Stimulated activated CD8-positive, alpha-beta memory T cell treated with anti-CD3 and anti-CD28 coated beads, Interleukin-7, amount 100 ng/mL, for 48 hours (primary cell): Measurements from ENCODE around the gene INVS.
A peak's percentile ranks its signal among the peaks of the same experiment; 100 is the strongest.
"Not testable (repeated sequence)": the region's sequence is repeated elsewhere in the genome, so short reads cannot be mapped to it uniquely, and the experiment has no call there.

Experiments used
- DNase-seq, 2 donors: peaks; one replicate each; pipeline ENCODE4 v3.0.0-alpha.2; 2020; ENCODE audit warnings: low read depth in 1 of 2; ENCODE audit errors: extremely low read depth in 1 of 2

INVS gene

DNA sequence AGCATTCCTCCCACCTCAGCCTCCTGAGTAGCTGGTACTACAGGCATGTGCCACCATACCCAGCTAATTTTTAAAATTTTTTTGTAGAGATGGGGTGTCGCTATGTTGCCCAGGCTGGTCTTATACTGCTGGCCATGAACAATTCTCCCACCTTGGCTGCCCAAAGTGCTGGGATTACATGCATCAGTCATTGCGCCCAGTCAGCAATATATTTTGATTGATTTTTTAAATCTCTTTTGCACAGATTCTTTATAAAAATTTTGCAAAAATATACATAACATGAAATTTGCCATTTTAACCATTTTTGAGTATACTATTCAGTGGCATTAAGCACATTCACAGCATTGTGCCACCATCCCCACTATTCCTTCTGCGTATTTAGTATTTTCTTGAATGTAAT lies 94.0 kb downstream of the INVS start:
- no peak for DNase-seq

DNA sequence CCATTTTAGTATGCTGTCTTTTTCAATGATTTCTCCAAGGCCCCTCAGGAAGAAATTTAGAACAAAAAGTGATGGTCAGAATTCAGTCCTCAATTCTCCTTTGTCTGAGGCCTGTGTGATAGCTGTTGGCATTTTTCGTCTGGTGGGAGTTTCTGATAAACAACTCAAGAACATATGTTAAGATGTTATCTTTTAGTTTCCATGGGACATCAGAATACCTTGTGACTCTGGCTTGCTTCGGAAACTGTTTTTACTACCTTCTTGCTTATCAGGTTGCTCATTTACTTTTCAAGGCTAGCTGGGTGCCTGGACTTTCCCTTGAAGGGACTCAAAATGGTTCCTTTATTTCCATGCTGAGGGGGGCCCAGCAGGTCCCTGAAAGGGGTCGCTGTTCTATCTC lies 97.2 kb downstream of the INVS start:
- DNase-seq, result no peak

DNA sequence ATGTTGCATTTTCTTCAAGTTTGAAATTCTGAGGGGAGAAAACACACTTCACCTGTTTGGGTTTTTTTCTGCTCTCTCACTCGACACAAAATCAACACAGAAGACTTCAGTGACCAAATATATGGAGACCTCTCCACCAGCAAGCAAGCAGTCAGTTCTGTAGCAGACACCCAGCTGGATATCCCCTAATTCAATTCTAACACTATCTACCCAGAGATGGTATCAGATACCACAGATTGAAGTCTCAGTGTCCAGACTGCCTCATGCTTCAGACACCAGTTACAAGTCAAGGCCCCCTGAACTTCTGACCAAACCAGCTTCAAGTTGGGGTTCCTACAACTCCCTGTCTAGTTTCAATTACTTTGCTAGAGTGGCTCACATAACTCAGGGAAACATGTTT lies 97.8 kb downstream of the INVS start:
- no peak for DNase-seq

DNA sequence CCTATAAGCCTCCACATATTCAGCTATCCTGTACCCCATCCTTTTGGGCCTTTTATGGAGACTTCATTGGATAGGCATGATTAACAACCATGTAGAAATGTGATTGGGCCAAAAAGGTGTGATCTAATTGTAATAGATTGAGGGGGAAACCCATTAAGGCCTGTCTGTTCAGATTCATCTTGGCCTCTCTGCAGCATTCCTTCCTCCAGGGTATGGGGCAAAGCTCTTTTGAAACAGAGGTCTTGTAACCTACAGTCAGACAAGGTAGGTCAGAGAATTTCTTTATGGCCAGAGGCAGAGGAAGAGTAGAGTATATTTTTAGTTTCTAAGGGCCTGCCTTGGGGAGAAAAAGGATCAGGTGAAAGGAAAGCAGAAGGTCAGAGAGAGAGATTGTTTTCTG lies 98.5 kb downstream of the INVS start:
- no peak for DNase-seq

DNA sequence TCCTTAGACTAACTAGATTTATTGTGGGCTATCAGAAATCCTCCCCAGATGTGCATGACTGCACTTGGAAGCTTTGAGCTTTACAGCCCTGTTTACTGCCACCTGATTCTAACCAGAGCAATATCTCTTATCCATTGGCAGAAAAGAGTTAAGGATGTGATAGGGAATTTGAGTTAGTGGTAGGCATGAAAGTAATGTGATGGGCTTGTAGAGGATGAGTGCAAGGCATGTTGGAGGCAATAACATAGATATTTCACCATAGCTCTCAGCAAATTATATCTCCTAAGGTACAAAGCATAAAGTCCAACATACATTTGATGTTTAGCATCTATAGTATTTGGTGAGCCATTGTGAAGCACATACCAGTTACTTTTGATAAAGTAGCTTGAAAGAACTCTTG lies 103.8 kb downstream of the INVS start:
- no peak for DNase-seq

DNA sequence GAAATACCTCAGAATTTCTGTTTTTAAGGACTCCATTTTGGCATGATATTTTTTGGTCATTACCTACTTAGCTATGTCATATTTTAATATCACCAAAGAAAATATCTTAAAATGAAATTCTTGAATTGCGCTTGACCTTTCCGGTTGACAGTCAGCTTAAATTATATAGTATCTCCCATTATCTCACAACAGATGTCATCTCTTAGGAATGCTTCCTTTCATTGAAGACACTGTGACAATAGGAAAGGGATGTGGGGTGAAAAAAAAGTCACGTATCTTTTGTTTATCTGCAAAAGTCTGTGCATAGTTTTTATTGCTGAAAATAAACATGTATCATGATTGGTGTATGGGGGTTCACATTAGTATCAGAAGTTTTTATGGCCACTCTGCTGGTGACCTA lies 105.8 kb downstream of the INVS start:
- DNase-seq, result no peak

DNA sequence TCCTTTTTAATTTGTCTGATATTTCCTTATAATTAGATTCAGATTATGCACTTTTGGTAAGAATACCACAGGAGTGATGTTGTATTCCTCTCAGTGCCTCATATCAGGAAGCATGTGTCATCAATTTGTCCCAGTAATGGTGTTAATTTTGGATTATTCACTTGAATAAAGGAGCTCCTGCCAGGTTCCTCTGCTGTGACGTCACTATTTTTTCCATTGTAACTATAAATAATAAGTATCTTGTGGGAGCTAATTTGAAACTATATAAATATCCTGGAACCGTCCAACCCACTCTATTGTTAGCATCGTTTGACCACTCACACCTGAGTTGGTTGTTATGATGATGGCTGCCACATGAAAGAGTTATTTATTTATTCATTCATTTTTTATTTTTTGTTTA lies 107.9 kb downstream of the INVS start:
- no peak for DNase-seq

DNA sequence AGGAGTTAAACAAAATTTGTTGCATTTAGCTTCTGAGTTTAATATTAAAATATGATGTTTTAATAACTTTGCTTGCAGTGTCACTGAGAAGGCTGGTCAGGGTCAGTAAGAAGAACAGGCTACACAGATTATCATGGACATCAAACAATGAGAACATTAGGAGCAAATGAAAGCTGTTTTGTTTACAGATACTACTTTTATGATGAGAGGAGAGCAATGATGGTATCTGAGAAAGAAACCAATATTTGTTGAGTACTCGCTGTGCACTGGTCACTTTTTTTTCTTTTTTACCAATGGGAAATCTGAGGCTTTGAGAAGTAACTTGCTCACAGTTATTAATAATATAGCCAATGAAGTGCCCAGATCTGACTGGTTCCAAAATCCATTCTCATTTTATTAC lies 109.6 kb downstream of the INVS start:
- no peak for DNase-seq

DNA sequence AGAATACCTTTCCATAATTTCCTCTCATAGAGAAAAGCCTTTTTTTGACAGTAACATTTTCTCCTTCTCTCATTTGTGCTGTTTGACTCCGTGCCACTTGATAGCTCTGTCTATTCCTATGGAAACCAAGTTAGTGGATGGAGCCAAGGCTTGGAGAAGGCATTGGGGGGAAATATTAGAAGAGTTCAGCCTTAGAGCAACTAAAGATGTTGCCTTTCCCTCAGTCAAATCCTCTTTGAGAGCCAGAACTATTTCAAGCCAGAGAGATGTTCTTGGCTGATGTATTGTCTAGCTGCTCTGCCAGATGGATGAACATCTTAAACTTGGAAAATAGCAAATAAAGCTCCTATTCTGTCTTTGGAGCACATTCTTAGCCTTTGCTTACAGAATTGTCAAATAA lies 112.4 kb downstream of the INVS start:
- no peak for DNase-seq

DNA sequence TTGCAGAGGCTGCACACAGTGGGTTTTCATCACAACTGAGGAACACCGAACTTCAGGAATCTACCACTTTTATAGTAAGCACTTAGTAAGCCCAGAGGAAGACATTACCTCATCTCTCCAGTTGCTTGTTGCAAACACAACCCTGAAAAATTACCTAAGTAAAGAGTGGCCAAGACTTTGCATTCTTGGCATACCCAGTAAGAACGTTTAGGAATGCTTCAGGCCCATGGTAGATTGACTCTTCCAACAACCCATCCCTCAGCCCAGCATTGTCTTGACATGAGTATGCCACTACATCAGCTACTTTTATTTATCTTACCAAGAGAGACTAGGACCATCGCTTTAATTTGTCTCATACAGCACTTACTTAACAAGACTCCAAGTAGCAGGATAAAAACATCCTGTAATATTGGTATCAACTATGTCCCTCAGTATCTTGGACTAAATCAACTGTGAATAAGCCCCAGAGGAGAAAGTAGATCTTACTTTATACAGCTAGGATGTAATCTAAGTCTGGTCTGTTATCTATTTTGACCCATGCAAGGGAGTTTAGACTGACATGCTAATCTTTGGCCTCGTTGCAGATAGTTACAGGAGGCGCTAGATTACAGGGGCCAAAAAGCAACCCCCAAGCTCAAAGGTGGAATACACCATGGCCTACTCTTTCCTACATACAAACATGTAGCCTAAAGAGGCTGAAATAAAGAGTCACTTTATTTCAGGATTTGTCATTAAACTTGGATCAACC lies 114.9 kb downstream of the INVS start:
- no peak for DNase-seq

DNA sequence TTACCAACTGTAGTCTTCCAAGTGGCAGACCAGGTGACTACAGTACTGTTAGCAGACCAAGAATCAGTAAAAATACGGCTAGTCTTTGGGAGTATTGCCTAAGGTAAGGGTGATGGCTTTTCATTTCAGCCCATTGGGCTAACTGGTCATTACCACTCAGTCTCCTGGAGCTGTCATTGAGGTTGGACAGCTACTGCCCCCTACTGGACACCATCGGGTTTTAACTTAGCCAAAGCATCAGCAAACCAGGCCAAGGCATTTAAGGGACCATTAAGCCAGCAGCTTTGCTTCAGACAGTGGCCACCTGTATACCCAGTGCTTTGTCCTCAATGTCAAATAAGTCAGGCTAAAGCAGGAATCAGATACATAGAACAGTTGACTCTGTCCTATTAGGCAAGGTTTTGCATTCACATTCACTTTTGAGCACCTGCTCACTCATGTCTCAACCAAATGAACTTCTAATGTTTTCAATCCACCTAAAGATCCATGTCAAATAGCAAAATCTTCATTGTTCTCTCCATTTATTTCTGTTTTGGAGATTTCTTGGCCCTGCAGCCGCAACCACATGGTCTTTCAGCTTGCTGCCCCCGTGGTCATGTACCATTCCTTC lies 117.2 kb downstream of the INVS start:
- peak; percentile 15 to 43 for DNase-seq

DNA sequence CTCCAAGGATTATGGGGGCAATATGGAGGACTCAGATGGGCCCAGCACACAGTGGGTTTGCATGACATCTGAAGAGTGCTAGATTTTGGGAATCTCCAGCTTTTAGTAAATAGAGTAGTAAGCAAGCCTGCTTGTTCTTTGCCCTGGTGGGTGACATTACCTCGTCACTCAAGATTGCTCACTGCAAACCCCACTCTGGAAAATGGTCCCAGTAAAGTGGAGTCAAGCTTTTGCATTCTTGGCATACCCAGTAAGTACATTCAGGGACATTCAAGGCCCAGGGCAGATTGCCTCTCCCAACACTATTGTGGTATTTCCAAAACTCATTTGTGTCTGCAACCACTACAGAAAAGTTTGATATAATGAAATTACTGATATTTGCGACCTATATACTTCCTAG lies 118.5 kb downstream of the INVS start:
- DNase-seq, result no peak

DNA sequence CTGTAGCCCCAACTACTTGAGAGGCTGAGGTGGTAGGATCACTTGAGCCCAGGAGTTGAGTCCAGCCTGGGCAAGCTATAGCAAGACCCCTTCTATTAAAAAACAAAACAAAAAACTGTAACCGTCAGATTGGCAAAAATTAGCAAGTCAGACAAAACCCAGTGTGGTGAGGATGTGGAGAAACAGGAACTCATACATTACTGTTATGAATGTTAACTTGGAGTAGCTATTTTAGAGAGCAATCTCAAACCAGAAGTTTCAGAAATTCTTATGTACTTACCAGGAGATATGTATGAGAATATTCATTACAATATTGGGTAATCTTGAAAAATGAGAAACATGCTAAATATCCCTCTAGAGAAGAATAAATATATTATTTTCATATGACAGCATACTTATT lies 120.3 kb downstream of the INVS start:
- DNase-seq, result no peak

DNA sequence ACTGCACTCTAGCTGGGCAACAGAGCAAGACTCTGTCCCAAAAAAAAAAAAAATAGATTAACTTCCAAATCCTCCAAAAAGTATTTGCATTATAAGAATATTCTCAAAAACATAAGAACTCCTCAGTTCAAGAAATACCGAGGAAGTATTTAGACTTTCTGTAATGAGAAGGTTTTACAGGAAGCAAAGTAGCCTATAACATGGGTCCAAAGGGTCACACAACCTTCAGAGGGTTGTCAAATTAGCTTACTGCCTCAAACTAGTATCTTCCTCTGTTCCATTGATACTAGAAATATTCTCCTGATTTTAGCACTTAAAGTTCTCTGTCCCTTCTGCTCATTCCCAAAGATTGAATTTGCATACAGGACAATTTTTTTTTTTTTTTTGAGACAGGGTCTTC lies 121.9 kb downstream of the INVS start:
- no peak for DNase-seq

DNA sequence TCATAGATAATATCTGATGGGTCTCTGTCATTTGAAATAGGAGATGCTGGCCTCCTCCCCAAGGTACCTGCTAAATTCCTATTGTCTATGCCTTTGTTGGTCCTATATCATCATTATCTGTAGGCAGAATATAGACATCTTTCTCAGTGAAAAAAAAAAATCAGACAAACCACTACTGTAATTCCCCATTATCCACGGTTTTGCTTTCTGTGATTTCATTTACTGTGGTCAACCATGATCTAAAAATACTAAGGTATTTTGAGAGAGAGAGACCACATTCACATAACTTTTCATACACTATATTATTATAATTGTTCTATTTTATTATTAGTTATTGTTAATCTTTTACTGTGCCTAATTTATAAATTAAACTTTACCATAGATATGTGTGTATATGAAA lies 122.5 kb downstream of the INVS start:
- DNase-seq, result no peak

DNA sequence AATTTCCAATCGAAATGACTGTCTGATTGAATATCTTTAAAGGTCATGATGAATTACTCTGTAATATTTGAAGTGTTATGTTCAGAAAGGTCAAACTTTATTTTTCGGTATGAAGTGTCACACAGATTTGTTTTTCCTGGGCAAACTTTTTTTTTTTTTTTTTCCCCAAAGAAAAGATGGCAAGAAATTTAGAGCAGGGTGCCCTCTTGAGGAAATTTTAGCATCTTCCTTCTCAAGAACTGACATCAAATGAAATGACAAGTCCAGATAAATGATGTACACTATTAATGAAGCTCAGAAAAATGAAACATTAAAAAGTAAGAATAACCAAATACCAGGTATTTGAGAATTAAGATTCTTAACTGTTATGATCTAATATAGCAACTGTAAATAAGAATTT lies 123.6 kb downstream of the INVS start:
- no peak for DNase-seq

DNA sequence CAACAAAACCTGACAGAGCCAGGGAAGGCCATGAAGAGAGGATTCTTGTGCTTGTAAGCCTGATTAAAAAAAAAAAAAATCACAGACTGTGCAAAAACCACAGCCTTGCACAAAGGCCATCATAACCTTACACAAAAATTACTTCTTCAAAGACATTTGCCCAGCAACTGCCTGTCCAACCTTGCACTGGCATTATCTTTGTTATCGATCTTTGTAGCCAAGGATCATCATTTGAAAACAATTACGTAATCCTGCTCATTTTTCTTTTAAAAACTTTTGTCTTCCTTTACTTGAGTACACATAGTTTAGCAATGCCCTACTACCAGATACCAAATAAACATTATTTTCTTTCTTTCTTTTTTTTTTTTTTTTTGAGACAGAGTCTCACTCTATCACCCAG lies 128.6 kb downstream of the INVS start:
- DNase-seq, result no peak

DNA sequence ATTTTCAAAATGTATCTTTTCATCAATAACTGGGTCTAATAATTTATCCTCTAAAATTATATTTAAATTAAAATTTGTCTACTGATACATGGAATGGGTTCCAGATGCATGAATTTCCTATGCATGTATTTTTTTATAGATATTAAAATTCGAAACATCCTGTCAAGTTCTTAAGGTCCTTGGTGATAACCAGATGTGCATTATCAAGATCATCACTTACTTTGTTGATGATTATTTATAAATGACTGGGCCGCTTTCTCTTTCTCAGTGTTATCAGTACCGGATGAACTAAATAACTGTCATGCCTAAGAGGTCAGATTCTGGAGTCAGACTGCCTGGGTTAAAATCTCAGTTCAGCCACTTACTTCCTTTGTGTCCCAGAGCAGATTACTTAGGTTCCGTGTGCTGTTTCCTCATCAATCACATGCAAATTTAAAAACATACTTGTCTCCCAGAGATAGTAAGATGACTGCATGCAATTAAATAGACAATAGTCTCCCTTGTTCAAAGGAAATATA lies 129.4 kb downstream of the INVS start:
- DNase-seq, result no peak

DNA sequence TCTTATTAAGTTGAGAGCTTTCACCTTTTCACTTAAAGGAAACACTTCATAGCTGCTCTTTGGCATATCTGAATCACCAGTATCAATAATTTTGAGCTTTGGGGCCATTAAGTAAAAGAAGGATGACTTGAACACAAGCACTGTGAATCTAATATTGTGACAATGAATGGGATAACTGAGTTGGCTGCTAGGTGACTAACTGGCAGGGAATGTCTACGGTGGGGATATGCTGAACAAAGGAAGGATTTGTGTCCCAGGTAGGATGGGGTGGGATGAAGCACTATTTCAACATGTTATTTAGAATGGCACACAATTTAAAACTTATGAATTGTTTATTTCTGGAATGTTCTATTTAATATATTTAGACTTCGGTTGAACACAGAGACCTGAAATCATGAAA lies 130.1 kb downstream of the INVS start:
- no peak for DNase-seq

DNA sequence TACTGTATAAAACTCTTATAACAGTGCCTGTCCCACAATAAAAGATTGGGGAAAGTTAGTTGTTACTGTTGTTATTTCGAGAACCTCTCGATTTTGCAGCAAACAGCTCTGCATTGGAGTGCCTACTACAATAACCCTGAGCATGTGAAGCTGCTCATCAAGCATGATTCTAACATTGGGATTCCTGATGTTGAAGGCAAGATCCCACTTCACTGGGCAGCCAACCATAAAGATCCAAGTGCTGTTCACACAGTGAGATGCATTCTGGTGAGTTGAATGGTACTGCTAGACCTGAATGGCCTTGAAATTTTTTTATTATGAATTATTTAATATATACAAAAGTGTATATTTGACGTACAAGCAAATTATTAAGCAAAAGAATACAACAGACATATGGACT lies 130.5 kb downstream of the INVS start:
- no peak for DNase-seq

DNA sequence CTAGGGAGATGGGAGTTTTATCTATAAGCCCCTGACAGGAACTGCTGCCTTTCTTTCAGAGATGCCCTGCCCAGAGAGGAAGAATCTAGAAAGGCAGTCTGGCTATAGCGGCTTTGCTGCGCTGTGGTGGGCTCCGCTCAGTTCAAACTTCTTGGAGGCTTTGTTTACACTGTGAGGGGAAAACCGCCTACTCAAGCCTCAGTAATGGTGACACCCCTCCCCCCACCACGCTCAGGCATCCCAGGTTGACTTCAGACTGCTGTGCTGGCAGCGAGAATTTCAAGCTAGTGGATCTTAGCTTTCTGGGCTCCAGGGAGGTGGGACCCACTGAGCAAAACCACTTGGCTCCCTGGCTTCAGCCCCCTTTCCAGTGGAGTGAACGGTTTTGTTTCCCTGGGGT lies 137.9 kb downstream of the INVS start:
- not testable (repeated sequence) for DNase-seq

DNA sequence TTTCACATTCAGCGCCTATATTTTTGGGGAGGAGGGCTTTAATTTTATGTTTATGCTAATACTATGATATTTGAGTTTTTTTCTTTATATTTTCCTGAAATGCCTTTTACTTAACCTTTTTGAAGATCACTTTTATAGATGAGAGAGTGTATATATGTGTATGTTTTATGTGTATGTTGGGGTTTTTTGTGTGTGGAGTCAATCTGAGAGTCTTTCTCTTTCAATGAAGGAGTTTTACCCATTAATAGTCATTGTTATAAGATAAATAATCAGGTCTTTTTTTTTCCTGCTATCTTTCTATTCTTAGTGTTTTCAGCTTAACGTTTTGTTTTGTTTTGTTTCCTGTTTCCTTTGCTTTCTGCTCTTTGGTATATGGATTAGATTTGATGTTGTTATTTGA lies 141.5 kb downstream of the INVS start:
- no peak for DNase-seq

DNA sequence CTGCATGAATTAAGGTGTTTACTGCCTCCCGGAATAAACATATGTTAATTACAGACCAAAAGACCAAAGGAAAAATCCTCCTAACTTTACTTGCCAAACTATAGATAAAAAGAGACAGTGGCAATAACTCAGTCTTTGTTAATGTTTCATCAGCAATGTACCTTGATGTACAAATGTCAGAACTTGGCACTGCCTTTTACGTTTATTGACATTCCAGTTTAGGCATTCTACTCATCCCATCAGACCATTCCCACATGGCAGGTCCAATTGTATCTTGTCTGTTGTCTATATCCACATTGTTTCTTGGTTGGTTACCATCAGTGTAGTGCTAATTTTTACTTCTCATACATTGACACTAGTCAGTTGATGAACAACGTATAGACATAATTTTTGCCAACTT lies 168.2 kb downstream of the INVS start:
- no peak for DNase-seq
